Tibial artery (tissue), 4 donors: Measurements from ENCODE around the gene ZNF326.

Experiments
- DNase-seq, 2 donors: peaks; one replicate each; pipeline ENCODE4 v3.0.0-alpha.2; 2019
- H3K27ac ChIP-seq, 2 donors: fragments of 200-600 bp; sonication (generic) in 1 of 2; 1 replicate in 1 of 2; 2 replicates in 1 of 2; pipeline ENCODE4 v1.5.1; 2018 to 2019; ENCODE audit warnings: mild to moderate bottlenecking in 1 of 2
- H3K27me3 ChIP-seq, 2 donors: fragments of 200-600 bp; sonication (generic) in 1 of 2; one replicate each; pipeline versions ENCODE4 v1.5.1 to v1.6.0; 2016 to 2019
- H3K36me3 ChIP-seq, 3 donors: fragments of 200-600 bp; sonication (generic) in 2 of 3; one replicate each; pipeline ENCODE4 v1.5.1; 2016 to 2019; ENCODE audit warnings: mild to moderate bottlenecking in 2 of 3
- H3K4me1 ChIP-seq, 4 donors: fragments of 200-600 bp; sonication (generic) in 2 of 4; 1 replicate in 3 of 4; 2 replicates in 1 of 4; pipeline ENCODE4 v1.5.1; 2016 to 2019
- H3K4me3 ChIP-seq, 2 donors: fragments of 200-600 bp; sonication (generic) in 1 of 2; 1 replicate in 1 of 2; 2 replicates in 1 of 2; pipeline ENCODE4 v1.5.1; 2018 to 2019; ENCODE audit warnings: mild to moderate bottlenecking in 2 of 2
- H3K9me3 ChIP-seq, 3 donors: fragments of 200-600 bp; sonication (generic) in 1 of 3; one replicate each; pipeline ENCODE4 v1.5.1; 2016 to 2019
- CTCF ChIP-seq, 2 experiments: fragments of 200-600 bp in 1 of 2; fragments of 450-650 bp in 1 of 2; IDR thresholded peaks; one replicate each; pipeline ENCODE4 v1.5.1; 2017 to 2019; ENCODE audit warnings: antibody characterized with exemption in 2 of 2, mild to moderate bottlenecking in 1 of 2, moderate library complexity in 1 of 2
- intact Hi-C: fragments of 100-400 bp; cut with DNase I; formaldehyde crosslinking; loops from one replicate; pipeline ENCODE4 v1.15.0; 2023; ENCODE audit warnings: low total_unique reads

The ZNF326 gene

GRCh38 chr1:89949991-89950624, 44.8 kb upstream of the ZNF326 start:
- no peak for DNase-seq
- intact Hi-C loops = no loop called here
- no peak overlapping the region for H3K27ac ChIP-seq

GRCh38 chr1:89950703-89951102, 44.2 kb upstream of the ZNF326 start:
- Histone ChIP-seq H3K4me3 (no peak overlapping the region), H3K27ac (no peak overlapping the region), H3K4me1 (no peaks in the 10 kb centered on the region), H3K27me3 (no peaks in the 10 kb centered on the region), H3K36me3 (no peaks in the 10 kb centered on the region), H3K9me3 (no peaks in the 10 kb centered on the region)
- intact Hi-C loops = no loop called here
- DNase-seq = no peak
- no peak for TF ChIP-seq CTCF (IDR thresholded peaks at IDR 0.05)

More at GRCh38 chr1:89949991-89950624, 44.8 kb upstream of the ZNF326 start:
- TF ChIP-seq CTCF (IDR thresholded peaks at IDR 0.05) = no peak
- Histone ChIP-seq H3K36me3 (no peaks in the 10 kb centered on the region), H3K4me3 (no peak overlapping the region), H3K27me3 (no peaks in the 10 kb centered on the region), H3K9me3 (no peaks in the 10 kb centered on the region), H3K4me1 (no peaks in the 10 kb centered on the region)

GRCh38 chr1:89951766-89952604, 42.9 kb upstream of the ZNF326 start:
- no peak for TF ChIP-seq CTCF (IDR thresholded peaks at IDR 0.05)
- H3K27ac ChIP-seq = no peak overlapping the region
- no peaks in the 10 kb centered on the region for H3K4me1 ChIP-seq
- H3K4me3 ChIP-seq = no peak overlapping the region
- DNase-seq = no peak
- H3K36me3 ChIP-seq = no peaks in the 10 kb centered on the region
- H3K27me3 ChIP-seq = no peaks in the 10 kb centered on the region
- H3K9me3 ChIP-seq = no peaks in the 10 kb centered on the region
- intact Hi-C loops = no loop called here

- intact Hi-C loops = no loop called here
- H3K4me3 ChIP-seq = no peak overlapping the region
- DNase-seq = no peak
- no peaks in the 10 kb centered on the region for H3K27me3 ChIP-seq
- H3K36me3 ChIP-seq = no peaks in the 10 kb centered on the region
- H3K4me1 ChIP-seq = no peaks in the 10 kb centered on the region
- no peak for TF ChIP-seq CTCF (IDR thresholded peaks at IDR 0.05)
- H3K9me3 ChIP-seq = no peaks in the 10 kb centered on the region
- H3K27ac ChIP-seq = no peak overlapping the region
Measured at GRCh38 chr1:89952605-89953130, 42.2 kb upstream of the ZNF326 start.

- DNase-seq = no peak
- intact Hi-C loops = no loop called here
- TF ChIP-seq CTCF (IDR thresholded peaks at IDR 0.05) = no peak
- H3K4me1 ChIP-seq = no peaks in the 10 kb centered on the region
- no peaks in the 10 kb centered on the region for H3K36me3 ChIP-seq
- no peaks in the 10 kb centered on the region for H3K27me3 ChIP-seq
- no peak overlapping the region for H3K27ac ChIP-seq
- H3K4me3 ChIP-seq = no peak overlapping the region
- no peaks in the 10 kb centered on the region for H3K9me3 ChIP-seq
Measured at GRCh38 chr1:89953131-89953626, 41.7 kb upstream of the ZNF326 start.
